Measurements from ENCODE around the gene TMPO. TPM values are rescaled to one million over a fixed set of nuclear protein-coding genes. Genes with fewer than 3 reads are reported as not detected.

The TMPO gene
- total RNA-seq, 3 donors from 2014 or later = 46.7 to 83.6 (median 69.8) TPM

GRCh38 chr12:98578821-98579220, 63.4 kb downstream of the TMPO start:
- H3K36me3 ChIP-seq (ENCODE audit: low read depth) = no peaks in the 10 kb centered on the region
- H3K4me1 ChIP-seq (ENCODE audit: low read depth) = peaks cover 3% of the 10 kb centered on the region
- H3K9me3 ChIP-seq = no peaks in the 10 kb centered on the region
- intact Hi-C loops (cut with DNase I, micrococcal nuclease) = no loop called here
- TF ChIP-seq, protein P1, sequence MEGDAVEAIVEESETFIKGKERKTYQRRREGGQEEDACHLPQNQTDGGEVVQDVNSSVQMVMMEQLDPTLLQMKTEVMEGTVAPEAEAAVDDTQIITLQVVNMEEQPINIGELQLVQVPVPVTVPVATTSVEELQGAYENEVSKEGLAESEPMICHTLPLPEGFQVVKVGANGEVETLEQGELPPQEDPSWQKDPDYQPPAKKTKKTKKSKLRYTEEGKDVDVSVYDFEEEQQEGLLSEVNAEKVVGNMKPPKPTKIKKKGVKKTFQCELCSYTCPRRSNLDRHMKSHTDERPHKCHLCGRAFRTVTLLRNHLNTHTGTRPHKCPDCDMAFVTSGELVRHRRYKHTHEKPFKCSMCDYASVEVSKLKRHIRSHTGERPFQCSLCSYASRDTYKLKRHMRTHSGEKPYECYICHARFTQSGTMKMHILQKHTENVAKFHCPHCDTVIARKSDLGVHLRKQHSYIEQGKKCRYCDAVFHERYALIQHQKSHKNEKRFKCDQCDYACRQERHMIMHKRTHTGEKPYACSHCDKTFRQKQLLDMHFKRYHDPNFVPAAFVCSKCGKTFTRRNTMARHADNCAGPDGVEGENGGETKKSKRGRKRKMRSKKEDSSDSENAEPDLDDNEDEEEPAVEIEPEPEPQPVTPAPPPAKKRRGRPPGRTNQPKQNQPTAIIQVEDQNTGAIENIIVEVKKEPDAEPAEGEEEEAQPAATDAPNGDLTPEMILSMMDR (IDR thresholded peaks at IDR 0.05) = no peak
- peak; percentile 82 for ATAC-seq
- no peak overlapping the region for H3K4me3 ChIP-seq
- peak in 1 of 3 donors; percentile 26 for DNase-seq

DNA sequence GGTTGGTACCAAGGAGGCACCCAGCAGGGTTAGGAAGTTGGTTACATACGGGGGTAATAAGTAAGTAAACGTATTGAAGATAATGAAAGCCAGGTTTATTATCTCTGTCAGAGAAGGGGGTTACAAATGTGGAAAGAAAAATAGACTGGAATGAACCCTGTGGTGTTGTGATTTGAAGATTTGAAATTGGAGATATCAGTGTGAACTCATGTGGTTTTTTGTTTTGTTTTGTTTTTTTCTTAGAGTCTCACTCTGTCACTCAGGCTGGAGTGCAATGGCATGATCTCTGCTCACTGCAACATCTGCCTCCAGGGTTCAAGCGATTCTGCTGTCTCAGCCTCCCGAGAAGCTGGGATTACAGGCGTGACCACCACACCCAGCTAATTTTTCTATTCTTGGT, 64.0 kb downstream of the TMPO start:
- no peaks in the 10 kb centered on the region for H3K36me3 ChIP-seq (ENCODE audit: low read depth)
- ATAC-seq = no peak
- peaks cover 2% of the 10 kb centered on the region for H3K4me1 ChIP-seq (ENCODE audit: low read depth)
- TF ChIP-seq, protein P1 (IDR thresholded peaks at IDR 0.05) = no peak
- no peak overlapping the region for H3K4me3 ChIP-seq
- H3K9me3 ChIP-seq = no peaks in the 10 kb centered on the region
- DNase-seq = no peak
- intact Hi-C loops (cut with DNase I, micrococcal nuclease) = no loop called here

DNA sequence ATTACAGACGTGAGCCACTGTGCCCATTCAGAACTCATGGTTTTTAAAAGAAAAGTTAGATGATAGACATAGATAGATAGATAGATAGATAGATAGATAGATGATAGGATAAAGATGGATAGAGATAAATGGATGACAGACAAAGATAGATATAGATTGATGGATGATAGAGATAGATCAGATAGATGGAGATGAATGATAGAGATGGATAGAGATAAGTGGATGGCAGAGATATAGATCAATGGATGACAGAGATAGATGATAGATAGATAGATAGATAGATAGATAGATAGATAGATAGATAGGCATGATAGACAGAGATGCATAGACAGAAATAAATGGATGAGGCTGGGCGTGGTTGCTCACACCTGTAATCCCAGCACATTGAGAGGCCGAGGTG, 64.4 kb downstream of the TMPO start:
- peaks cover 2% of the 10 kb centered on the region for H3K4me1 ChIP-seq (ENCODE audit: low read depth)
- DNase-seq (no peak), ATAC-seq (no peak)
- TF ChIP-seq, protein P1 (IDR thresholded peaks at IDR 0.05) = no peak
- no peaks in the 10 kb centered on the region for H3K9me3 ChIP-seq
- H3K4me3 ChIP-seq = no peak overlapping the region
- no peaks in the 10 kb centered on the region for H3K36me3 ChIP-seq (ENCODE audit: low read depth)
- intact Hi-C loops (cut with DNase I, micrococcal nuclease) = no loop called here

- intact Hi-C loops (cut with DNase I, micrococcal nuclease) = no loop called here
- H3K4me3 ChIP-seq = no peak overlapping the region
- ATAC-seq (no peak), DNase-seq (no peak)
- TF ChIP-seq, protein P1 (IDR thresholded peaks at IDR 0.05) = no peak
- H3K9me3 ChIP-seq = no peaks in the 10 kb centered on the region
- H3K36me3 ChIP-seq (ENCODE audit: low read depth) = no peaks in the 10 kb centered on the region
- no peaks in the 10 kb centered on the region for H3K4me1 ChIP-seq (ENCODE audit: low read depth)
These were observed 65.3 kb downstream of the TMPO start for GRCh38 chr12:98580695-98581094.

DNA sequence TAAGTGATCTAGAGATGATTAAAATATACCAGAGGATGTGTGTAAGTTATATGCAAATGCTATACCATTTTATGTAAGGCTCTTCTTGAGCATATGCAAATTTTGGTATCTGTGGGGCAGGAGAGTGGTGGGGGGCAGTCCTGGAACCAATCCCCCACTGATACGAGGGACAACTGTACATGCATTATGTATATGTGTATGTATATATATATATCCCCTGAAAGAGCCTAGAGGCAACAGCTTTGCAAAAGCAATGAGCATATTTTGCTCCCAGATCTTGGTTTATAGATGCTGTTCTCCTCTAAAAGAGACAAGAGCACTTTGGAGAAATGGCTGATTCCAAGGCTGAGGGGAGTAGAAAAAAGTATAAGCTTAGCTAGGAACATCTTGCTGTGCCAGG, 65.7 kb downstream of the TMPO start:
- H3K9me3 ChIP-seq = no peaks in the 10 kb centered on the region
- DNase-seq (no peak), ATAC-seq (no peak)
- H3K4me1 ChIP-seq (ENCODE audit: low read depth) = no peaks in the 10 kb centered on the region
- no peak overlapping the region for H3K4me3 ChIP-seq
- no peaks in the 10 kb centered on the region for H3K36me3 ChIP-seq (ENCODE audit: low read depth)
- TF ChIP-seq, protein P1 (IDR thresholded peaks at IDR 0.05) = no peak
- intact Hi-C loops (cut with DNase I, micrococcal nuclease) = no loop called here

DNA sequence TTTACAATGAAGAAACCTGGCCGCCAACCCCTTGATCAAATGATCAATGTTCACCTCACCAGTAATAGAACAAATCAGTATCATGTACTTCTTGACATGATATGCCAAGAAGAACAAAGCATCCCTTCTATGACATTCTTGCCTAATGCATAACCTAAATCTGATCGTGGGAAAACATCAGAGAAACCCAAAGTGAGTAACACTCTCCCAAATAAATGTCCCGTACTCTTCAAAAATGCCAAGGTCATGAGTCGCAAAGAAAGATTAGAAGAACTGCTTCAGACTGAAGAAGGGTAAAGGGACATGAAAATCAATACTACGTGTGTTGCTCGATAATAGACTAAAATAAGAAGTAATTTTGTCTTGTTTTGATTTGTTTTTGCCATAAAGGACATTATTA, 66.7 kb downstream of the TMPO start:
- ATAC-seq (no peak), DNase-seq (no peak)
- Histone ChIP-seq H3K4me3 (no peak overlapping the region), H3K4me1 (ENCODE audit: low read depth) (no peaks in the 10 kb centered on the region), H3K9me3 (no peaks in the 10 kb centered on the region), H3K36me3 (ENCODE audit: low read depth) (no peaks in the 10 kb centered on the region)
- intact Hi-C loops (cut with DNase I, micrococcal nuclease) = no loop called here
- TF ChIP-seq, protein P1 (IDR thresholded peaks at IDR 0.05) = no peak

Measured in mucosa of descending colon (tissue), 3 donors.